GM18511 (cell line): ENCODE measurements around the gene MYO7B.

Source experiments
- ATAC-seq: cut with Tn5 transposase; IDR thresholded peaks from one replicate; pipeline ENCODE4 v1.9.1; 2021; ENCODE audit warnings: mild to moderate bottlenecking, moderate library complexity; ENCODE audit not compliant: unreplicated experiment

Gene MYO7B

GRCh38 chr2:127623388-127624319, 88.2 kb downstream of the MYO7B start:
- ATAC-seq = no peak

GRCh38 chr2:127624320-127624755, 88.9 kb downstream of the MYO7B start:
- no peak for ATAC-seq

DNA sequence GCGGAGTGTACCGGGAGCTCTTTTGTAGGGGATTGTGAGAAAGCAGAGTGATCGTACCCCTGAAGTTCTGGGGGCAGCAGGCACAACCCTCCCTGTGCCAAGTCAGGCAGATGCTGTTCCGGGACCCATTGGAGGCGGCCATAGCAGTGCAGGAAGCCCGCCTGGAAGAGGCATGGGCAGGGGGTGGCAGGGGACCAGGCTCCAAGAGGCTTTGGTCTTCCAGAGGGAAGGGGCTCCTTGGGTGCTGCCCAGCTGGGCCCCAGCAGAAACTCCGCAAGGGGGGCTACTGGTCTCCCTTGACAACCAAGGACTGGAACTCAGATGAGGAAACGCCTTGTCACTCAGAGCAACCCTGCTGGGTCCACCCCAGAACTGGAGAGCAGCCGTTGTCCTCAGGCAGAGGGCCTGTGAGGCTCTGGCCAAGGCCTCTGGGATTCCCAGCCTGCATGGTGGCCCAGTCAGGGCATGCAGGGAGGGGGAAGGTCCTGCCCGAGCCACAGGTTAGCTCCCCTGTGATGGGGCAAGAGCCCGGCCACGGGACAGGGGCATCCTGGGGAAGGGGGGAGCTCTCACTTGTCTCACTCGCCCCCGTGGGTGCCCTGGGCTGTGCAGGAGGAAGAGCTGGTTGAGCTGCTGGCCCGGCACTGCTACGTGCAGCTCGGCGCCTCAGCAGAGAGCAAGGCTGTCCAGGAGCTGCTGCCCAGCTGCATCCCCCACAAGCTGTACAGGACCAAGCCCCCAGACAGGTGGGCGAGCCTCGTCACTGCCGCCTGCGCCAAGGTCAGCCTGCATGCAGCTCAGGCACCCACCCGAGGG, 89.5 kb downstream of the MYO7B start:
- no peak for ATAC-seq

DNA sequence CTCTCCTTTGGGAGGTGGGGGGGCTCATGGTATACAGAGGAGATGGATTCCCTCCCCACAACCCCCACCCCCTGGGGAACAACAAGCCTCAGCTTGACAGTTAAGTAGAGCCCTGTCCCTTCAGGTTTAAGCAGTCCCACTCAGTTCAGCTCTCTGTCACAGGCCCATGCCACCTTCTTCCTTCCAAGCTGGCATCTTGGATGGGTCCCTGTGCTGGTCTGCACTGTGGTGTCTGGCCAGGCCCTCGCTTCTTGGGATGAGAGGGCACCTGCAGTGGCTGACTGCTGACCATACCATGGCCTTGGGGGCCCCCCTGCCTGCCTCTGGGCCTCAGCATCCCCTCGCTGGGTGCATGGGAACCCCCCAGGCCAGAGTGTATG, 90.1 kb downstream of the MYO7B start:
- no peak for ATAC-seq

DNA sequence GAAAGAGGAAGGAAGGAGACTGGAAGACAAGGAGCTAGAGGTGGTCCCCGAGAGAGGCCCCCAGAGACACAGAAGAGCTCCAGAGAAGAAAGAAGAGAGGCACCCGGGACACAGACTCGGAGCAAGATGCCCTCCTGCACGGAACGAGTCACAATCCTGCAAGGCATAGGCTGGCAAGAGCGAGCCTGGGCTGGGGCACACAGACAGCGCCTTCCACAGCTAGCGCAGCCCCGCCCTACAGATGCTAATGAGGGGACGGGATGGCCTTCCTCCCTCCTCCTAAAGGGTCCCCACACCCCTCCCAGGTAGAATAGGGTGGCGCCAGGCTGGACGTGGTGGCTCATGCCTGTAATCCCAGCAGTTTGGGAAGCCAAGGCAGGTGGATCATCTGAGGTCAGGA, 90.7 kb downstream of the MYO7B start:
- ATAC-seq = no peak

GRCh38 chr2:127626917-127627739, 91.6 kb downstream of the MYO7B start:
- no peak for ATAC-seq

DNA sequence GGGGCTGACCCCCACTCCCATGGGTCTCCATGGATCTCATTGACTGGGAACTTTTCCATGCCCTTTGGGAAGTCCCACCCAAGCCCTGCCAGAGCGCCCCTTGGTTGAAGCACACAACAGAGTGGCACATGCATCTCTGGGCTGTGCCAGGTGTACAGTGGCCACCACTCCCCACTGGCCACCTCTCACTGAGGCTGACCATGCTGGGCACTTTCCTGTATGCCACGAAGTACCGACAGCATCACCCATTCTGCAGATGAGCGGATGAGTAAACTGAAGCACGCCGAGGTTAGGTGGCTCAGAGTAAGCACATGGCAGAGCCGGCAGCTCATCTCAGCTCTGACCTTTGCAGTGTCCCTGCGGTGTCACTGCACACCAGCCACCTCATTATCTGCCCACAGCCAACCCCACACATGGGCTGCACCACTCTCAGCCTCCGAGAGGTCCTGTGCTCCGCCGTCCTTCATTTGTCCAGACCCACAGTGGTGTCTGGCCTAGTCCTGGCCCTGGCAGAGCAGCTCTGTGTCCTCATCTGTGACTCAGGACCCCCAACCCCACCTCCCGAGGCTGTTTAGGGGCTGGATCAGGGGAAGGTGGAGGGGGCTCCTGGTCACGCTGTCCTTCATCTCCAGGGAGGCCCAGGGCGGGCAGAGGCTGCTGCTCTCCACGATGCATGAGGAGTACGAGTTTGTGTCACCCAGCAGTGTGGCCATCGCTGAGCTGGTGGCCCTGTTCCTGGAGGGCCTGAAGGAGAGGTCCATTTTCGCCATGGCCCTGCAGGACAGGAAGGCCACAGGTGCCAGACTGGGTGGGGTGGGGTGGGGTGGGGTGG, 92.5 kb downstream of the MYO7B start:
- no peak for ATAC-seq

GRCh38 chr2:127628767-127629614, 93.5 kb downstream of the MYO7B start:
- ATAC-seq = no peak

GRCh38 chr2:127629637-127630036, 94.2 kb downstream of the MYO7B start:
- no peak for ATAC-seq

- ATAC-seq = no peak
These were observed 94.8 kb downstream of the MYO7B start for GRCh38 chr2:127630096-127630863.

GRCh38 chr2:127630864-127631540, 95.5 kb downstream of the MYO7B start:
- no peak for ATAC-seq

GRCh38 chr2:127631541-127631996, 96.1 kb downstream of the MYO7B start:
- ATAC-seq = no peak

GRCh38 chr2:127631997-127632581, 96.6 kb downstream of the MYO7B start:
- ATAC-seq = no peak

DNA sequence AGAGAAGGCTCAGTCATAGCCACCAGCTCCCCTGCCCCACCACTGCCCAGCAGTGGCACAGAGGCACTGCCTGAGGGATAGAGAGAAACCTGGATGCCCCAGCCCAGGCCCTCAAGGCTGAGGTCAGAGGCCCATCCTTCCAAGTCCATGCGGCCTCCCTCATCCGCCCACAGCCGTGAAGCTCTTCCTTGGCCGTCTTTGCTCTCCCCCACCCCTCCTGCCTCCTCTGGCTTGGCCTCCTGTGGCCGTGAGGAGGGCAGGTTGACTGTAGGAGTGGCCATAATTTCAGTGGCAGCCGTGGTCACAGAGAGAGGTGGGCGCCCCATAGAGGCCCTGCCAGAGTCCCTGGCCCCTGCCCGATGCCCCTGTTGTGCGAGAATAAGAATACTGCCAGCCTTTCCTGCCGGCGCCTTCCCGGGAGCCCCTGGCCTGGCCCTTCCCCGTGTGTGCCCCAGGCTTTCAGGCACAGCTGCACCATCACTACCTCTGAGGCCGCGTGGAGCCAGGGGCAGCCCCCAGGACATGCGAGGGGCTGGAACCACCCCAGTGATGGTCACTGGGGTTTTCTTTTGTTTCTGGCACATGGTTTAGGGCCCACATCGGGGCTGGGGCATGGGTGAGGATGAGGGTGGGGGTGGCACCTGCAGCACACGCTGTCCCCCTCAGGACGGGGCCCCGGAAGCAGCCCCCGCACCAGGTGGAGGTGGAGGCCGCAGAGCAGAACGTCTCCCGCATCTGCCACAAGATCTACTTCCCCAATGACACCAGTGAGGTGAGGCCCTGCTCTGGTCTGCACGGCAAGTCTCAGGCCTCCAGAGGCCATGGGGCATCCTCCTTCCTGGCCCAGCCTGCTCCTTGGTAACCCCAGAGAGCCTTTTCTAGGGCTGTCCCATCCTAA, 97.4 kb downstream of the MYO7B start:
- ATAC-seq = peak; percentile 66

- peak; percentile 10 for ATAC-seq
These were observed 98.1 kb downstream of the MYO7B start for GRCh38 chr2:127633556-127634065.

- ATAC-seq = peak; percentile 15
These were observed 98.7 kb downstream of the MYO7B start for GRCh38 chr2:127634066-127634617.
